ENCODE results near the gene GTSE1.

GTSE1 gene

DNA sequence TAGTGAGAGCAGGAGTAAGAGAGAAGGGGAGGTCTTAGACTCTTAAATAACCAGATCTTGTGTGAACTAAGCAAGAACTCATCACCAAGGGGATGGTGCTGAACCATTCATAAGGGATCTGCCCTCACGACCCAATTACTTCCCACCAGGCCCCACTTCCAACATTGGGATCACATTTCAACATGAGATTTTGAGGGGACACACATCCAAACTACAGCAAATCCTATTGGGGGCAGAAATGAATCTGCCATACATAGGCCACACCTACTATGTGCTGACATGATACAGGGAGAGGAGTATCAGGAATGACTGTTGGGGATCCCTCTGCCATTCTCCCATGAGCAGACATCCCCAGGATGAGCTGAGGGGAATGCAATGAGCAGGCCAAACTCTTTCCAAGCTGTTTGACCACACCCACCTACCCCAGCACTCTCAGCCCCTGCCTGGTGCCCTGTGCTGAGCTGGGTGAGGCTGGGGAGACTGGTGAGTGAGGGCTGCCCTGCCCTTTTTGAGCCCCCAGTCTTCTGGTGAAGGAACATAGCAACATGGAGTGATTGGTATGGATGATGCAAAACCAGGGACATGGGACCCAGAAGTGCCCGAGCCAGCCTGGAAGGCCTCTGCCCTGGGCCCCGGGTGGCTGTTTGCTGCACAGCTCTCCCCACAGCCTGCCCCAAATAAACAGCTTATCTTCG is 1.2 kb upstream of the GTSE1 start:
- Histone ChIP-seq H3K27ac (peak overlapping the region; percentile 85), H3K9me3 (ENCODE audit: severe bottlenecking) (no peaks in the 10 kb centered on the region), H3K36me3 (peaks cover 36% of the 10 kb centered on the region), H3K27me3 (ENCODE audit: insufficient read depth, low read depth, severe bottlenecking) (no peaks in the 10 kb centered on the region), H3K4me3 (ENCODE audit: low read depth, low read length) (peak overlapping the region; percentile 82)
- TF ChIP-seq, protein P1, sequence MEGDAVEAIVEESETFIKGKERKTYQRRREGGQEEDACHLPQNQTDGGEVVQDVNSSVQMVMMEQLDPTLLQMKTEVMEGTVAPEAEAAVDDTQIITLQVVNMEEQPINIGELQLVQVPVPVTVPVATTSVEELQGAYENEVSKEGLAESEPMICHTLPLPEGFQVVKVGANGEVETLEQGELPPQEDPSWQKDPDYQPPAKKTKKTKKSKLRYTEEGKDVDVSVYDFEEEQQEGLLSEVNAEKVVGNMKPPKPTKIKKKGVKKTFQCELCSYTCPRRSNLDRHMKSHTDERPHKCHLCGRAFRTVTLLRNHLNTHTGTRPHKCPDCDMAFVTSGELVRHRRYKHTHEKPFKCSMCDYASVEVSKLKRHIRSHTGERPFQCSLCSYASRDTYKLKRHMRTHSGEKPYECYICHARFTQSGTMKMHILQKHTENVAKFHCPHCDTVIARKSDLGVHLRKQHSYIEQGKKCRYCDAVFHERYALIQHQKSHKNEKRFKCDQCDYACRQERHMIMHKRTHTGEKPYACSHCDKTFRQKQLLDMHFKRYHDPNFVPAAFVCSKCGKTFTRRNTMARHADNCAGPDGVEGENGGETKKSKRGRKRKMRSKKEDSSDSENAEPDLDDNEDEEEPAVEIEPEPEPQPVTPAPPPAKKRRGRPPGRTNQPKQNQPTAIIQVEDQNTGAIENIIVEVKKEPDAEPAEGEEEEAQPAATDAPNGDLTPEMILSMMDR (IDR thresholded peaks at IDR 0.05; ENCODE audit: low read depth, low read length), result no peak
- DNase-seq, result peak; percentile 19

DNA sequence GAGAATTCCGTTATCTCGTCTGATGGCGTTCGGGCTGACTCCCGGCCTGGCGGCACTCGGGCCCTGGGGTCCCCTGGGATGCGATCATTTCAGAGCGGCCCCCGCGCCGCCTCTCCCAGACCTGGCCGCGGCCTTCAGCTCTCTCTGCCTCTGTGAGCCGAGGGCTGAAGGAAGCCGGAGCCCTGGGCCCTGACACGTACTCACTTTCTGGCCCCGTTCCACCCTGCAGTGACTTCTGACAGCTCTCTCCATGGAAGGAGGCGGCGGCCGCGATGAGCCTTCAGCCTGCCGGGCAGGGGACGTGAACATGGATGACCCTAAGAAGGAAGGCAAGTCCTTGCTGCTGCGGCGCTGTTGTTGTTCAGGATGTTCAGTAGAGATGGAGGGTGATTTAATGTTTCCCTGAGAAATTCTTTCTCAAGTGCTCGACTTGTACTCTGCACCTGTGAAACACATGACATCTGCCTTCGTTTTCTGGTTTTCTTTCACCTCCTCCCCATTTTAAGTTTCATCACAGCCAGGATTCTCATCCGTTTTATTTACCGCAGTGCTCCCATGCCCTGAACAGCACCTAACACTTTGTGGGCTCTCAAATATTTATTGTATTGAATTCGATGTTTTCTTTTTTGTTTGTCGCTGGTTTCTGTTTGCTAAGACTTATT is 612 bp downstream of the GTSE1 start:
- H3K27ac ChIP-seq, result peak overlapping the region; percentile 85
- H3K36me3 ChIP-seq, result peaks cover 45% of the 10 kb centered on the region
- H3K27me3 ChIP-seq (ENCODE audit: insufficient read depth, low read depth, severe bottlenecking), result no peaks in the 10 kb centered on the region
- H3K4me3 ChIP-seq (ENCODE audit: low read depth, low read length), result peak overlapping the region; percentile 82
- TF ChIP-seq, protein P1 (IDR thresholded peaks at IDR 0.05; ENCODE audit: low read depth, low read length), result no peak
- peak; percentile 17 for DNase-seq
- H3K9me3 ChIP-seq (ENCODE audit: severe bottlenecking), result no peaks in the 10 kb centered on the region

DNA sequence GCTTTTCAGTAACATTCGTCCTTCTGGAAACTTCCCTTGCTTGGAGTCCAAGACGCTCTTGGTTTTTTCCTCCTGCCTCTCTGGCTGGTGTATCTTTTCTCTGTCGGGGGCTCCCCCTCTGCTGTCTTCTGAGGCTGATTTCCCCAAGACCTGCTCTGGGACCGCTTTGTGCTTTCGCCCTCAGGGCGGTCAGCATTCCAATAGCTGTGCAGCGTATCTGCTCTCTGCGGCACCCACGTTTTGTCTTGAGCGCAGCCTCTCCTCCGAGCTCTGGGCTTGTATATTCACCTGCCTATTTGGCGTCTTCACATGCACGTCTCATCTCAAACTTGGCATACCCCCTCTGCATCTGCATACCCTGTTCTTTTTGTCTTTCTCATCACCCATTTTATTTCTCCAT is 2.4 kb downstream of the GTSE1 start:
- TF ChIP-seq, protein P1 (IDR thresholded peaks at IDR 0.05; ENCODE audit: low read depth, low read length), result no peak
- no peaks in the 10 kb centered on the region for H3K9me3 ChIP-seq (ENCODE audit: severe bottlenecking)
- no peak for DNase-seq
- H3K36me3 ChIP-seq, result peaks cover 51% of the 10 kb centered on the region
- H3K27me3 ChIP-seq (ENCODE audit: insufficient read depth, low read depth, severe bottlenecking), result no peaks in the 10 kb centered on the region
- no peak overlapping the region for H3K27ac ChIP-seq
- H3K4me3 ChIP-seq (ENCODE audit: low read depth, low read length), result no peak overlapping the region

DNA sequence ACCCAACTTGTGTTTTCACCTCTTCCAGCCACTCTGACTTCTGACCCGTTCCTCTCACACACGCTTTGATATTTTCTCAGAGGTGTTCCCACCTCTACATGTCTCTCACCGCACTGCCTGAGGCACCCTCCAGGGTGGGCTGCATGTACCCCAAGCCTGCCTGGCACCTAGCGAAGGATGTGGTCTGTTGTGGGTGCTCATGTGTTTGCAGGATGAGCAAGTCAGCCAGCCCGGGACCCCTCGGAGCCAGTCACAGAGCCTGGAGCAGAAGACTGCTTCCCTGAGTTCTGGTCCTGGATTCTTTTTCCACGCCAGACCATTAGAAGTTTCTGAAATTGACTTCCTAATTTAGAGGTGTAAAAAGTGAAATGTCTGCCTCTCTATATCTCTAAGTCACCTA is 3.8 kb downstream of the GTSE1 start:
- Histone ChIP-seq H3K4me3 (ENCODE audit: low read depth, low read length) (no peak overlapping the region), H3K36me3 (peaks cover 63% of the 10 kb centered on the region), H3K9me3 (ENCODE audit: severe bottlenecking) (no peaks in the 10 kb centered on the region), H3K27ac (no peak overlapping the region), H3K27me3 (ENCODE audit: insufficient read depth, low read depth, severe bottlenecking) (no peaks in the 10 kb centered on the region)
- DNase-seq, result no peak
- TF ChIP-seq, protein P1 (IDR thresholded peaks at IDR 0.05; ENCODE audit: low read depth, low read length), result no peak

DNA sequence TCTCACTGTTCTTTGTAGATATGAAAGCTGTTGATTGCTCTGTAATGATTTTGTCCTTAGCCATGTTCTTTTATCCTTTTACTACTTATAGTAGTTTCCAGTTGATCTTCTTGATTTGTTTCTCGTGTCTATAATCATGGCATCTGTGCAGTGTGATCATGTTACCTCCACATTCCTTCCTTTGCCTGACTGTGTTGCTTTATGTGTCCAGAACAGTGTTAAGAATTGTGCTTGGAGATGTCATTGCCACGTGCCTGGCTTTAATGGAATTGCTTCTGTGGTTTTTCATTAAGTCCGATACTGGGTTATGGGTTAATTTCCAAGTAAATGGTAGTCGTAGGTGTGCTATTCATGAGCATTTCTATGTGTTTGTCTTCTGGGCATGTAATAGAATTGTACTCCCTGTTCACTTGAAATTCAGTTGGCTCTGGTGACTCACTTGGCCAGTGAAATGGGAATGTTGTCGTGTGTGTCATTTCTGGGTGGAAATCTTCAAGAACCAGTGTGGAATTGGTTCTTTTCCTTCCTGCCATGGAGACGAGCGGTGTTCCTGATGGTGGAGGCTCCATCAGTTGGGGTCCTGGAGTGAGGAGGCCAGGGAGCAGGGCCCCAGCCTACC is 6.8 kb downstream of the GTSE1 start:
- Histone ChIP-seq H3K27ac (no peak overlapping the region), H3K9me3 (ENCODE audit: severe bottlenecking) (no peaks in the 10 kb centered on the region), H3K27me3 (ENCODE audit: insufficient read depth, low read depth, severe bottlenecking) (no peaks in the 10 kb centered on the region), H3K36me3 (peaks cover 75% of the 10 kb centered on the region), H3K4me3 (ENCODE audit: low read depth, low read length) (no peak overlapping the region)
- TF ChIP-seq, protein P1 (IDR thresholded peaks at IDR 0.05; ENCODE audit: low read depth, low read length), result no peak
- DNase-seq, result no peak

Measured in WERI-Rb-1 (cell line).